Measurements from ENCODE around the gene ARID3C.

ARID3C gene

DNA sequence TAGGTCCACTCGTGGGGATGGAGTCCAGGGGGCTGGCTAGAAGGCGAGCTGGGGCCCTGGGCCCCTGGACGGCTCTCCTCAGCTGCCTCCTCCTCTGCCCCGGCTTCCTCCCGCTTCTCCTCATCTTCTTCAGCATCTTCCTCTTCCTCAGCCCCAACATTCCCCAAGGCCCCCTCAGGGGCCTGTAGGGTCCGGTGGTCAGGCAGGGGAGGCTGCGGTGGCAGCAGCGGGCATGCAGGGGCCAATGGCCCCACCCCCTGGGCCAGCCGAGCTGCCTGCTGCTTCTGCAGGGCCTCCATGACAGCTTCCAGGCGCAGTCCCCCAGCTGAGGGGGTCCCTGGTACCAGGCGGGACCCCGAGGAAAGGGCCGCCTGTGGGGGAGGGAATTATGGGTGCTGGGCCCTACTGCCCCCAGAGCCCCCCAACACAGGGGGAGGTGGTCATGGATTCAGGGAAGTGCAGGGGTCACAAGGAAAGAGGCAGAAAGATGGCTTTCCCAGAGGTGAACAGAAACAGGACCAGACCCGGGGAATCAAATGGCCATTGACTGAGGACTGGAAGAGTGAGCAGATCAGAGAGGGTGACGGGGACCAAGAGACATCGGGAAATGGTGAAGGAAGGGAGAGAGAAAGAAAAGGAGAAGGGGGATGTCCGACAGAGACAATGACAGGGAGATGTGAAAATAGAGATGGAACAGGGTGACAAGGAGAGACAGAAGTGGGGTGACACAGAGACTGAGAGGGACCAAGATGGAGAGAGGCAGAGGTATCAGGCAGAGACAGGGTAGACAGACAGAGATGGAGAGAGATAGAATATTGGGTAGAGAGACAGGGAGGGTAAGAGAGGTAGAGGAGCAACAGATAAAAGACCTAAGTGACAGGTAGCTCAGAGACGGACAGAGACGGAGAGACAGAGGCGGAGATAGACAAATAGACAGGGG is 880 bp downstream of the ARID3C start:
- DNase-seq, result no peak

- DNase-seq, result no peak
Observed at GRCh38 chr9:34625186-34625486, 3.7 kb downstream of the ARID3C start.

DNA sequence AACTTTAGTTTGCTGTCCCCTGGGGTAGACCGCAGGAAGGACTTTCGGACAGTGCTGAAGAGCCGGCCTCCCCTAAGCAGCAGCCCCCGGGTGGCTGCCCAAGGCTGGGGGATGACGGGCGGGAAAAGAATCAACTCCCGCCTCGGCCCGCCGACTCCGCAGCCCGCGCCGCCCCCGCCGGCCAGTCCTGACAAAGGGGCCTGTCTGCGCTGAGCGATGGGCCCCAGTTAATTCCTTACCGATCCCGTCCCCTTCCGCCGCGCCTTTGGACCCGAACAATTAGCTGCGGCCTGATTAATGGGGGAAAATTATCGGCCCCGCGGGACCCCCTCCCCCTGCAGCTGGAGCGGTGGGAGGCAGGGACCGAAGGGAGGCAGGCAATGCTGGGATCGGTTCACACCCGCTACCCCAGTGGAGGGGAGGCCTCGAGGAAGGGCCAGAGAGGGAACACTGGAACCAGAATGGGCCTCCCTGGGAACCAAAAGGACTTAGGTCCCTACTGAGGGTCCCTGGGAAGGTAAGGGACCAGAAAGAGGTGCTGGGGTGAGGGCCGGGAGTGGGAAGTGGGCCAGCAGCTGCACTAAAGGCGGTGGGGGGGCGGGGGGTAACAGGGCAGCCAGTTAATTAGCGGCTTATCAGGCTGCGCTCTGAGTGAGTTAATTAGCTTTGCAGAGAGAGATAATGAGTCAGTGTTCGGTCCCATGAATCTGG is 4.2 kb downstream of the ARID3C start:
- DNase-seq, result no peak

- no peak for DNase-seq
Observed at GRCh38 chr9:34623374-34624235, 5.3 kb downstream of the ARID3C start.

DNA sequence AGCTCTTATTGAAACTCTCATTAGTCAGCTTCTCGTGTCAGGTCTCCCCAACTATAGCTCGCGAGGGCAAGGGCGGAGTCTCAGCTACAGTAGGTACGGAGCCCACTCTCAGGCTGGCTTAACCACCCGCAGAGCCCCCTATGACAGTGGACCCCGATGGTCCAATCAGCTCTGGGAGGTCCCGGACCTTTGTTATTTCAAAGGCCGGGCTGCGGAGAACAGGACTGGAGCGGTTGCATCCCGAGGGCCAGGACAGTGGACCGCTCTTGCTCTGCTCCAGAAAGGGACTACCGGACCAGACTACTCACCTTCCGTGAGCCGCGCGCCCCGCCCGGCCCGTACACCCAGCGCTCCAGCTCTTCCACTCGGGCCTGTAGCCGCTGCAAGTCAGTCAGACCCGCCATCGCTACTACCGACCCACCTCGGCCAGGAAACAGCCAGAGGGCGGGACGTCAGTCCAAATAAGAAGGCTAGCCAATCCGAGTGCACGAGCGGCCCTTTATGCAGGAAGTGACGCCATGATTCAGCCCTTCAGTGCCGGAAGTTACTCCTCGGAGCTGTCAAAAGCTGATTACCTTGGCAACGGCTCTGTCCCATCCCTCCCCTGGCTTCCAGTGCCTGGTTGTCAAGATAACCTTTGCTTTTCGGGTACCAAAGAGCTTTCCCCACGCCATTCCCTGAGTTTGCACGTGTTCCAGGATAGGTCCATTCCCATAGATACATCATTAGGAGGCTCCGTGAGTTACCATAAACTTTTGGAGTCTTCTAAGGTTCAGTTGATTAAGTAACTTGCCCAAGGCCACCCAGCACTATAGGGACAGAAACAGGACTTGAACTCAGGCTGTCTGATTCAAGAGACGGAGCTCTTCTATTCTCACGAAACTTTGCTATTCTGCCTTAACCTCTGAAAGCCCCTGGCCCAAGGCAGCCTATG is 8.5 kb downstream of the ARID3C start, which contains the start of gene DCTN3:
DCTN3 (minus strand) TSS at position 435 of the 934 bp plus-strand sequence; CDS start at position 404, 31 bp downstream.
- DNase-seq, result peak; percentile 89

DNA sequence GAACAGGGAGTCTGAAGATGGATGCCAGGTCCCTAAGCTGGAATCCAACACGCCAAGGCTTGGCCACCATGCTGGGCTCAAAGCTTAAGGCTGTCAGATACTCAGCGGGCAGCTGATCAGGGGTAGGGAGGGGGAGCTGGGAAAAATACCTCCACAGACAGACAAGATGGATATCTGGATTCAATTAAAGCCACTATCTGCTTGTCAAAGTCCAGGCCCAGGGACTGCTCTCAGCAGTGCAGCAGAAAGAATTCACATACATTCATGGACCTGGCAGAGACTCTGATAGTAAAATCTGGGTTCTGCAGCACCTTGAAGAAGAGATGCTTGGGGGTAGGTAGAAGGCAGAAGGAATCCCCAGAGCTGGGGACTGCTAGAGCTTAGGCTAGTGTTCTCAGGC is 13.7 kb downstream of the ARID3C start:
- DNase-seq, result no peak

- DNase-seq, result peak; percentile 40
Observed at GRCh38 chr9:34612788-34613390, 16.0 kb downstream of the ARID3C start.

GRCh38 chr9:34611811-34612787 is 16.8 kb downstream of the ARID3C start, which contains the start of gene RPP25L:
Gene RPP25L (minus strand): TSS chr9:34612097. CDS start chr9:34611296, 801 bp downstream.
- peak; percentile 45 for DNase-seq

GRCh38 chr9:34611251-34611810 is 17.5 kb downstream of the ARID3C start:
- no peak for DNase-seq

- no peak for DNase-seq
Observed at GRCh38 chr9:34610434-34611206, 18.2 kb downstream of the ARID3C start.

DNA sequence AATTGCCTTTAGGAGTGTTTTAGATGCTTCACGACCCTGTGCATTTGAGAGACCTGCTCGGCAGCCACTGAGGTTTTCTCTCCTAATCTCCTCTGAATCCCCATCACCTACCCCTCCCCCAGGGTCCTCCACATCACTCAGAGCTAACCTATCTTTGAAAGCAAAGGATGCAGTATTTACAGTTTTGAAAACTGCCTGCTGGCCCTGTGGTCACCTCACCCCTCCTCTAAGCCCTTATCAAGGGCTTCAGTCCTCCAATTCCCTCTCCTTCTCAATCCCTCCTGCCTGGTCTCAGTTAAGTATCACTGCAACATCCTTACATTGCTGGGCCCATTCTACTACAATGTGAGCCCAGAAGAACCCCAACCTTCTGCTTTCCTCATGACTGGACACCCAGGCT is 21.5 kb downstream of the ARID3C start:
- no peak for DNase-seq

DNA sequence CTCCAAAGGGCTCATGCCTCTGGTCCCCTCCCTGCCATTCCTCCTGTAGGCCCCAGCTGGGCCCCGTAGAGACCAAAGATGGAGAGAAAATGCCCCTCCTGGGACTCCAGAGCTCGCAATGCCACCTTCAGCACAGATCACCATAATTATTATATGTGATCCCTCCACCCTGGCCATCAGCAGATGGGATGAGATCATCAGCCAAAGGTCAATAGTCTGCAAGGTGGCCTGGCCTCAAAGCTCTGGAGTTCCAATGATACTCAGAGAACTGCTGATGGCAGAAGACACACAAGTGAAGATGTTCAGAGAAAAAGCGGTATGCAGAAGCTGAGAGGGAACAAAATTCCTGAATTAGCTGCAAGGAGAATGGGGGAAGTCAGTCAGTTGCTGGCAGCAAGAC is 22.0 kb downstream of the ARID3C start:
- DNase-seq, result no peak

DNA sequence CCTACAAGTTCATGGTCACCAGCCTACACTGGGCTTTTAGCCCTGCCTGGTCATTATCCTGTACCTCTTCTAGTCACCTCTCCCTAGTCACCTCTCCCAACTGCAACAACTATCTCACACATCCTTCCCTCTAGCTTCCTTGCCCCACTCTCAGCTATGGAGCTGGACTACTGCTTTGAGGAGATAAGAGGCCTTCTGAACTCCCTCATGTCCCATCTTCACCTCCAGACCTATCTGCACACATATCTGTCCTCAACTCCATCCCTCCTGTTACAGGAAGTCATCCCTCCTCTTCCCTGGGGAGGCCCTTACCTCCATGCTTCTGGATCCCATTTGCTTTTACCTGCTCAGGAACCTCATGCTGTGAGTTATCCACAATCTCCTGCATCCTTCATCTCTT is 22.7 kb downstream of the ARID3C start:
- DNase-seq, result no peak

- no peak for DNase-seq
Observed at GRCh38 chr9:34603610-34604231, 25.1 kb downstream of the ARID3C start.

DNA sequence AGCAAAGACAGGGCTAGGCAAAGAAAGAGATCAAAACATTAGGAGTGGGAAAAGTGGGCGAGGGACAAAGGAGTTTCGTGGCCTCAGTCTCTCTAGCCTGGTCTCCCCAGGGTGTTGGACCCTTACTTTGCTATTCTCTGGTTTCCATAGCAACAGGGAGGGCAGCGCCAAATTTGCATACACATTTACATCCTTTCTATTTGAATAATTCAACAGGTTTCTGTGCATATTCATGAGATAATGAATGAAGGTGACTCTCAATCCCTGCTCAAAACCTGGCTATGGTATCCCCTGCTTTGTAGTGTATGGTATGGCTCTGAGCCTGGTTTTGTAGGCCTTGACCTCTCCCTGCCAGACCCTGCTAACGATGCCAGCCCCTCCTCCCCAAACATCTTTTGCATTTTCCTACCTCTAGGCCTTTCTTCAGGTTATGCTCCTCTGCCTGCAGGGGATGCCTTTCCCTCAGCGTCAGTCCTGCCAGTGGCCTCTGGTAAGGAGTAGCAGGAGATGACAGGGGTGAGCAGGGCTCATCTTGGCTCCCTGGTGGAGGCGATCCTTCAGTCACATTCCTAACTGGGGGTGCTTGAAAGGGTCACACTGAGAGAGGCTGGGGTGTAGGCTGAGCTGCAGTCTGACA is 26.8 kb downstream of the ARID3C start:
- no peak for DNase-seq

DNA sequence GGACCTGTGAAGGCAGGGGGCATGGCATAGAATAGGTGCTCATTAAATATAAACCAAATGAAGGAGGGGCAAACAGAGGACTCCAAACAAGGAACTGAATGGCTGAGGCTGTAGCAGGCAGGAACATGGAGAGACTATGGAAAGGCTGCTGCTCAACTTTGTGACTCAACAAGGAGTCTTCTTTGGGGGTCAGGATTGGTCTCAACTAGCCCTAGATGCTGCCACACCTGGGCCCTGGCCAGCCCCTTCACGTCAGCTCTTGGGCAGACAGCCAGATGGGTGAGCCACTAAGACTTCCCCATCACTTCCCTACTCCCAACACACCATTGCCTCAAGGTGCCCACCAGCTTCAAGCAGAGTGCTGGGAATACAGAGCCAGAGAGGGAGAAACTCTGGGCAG is 28.0 kb downstream of the ARID3C start:
- no peak for DNase-seq

- DNase-seq, result no peak
Observed at GRCh38 chr9:34599546-34599945, 29.3 kb downstream of the ARID3C start.

DNA sequence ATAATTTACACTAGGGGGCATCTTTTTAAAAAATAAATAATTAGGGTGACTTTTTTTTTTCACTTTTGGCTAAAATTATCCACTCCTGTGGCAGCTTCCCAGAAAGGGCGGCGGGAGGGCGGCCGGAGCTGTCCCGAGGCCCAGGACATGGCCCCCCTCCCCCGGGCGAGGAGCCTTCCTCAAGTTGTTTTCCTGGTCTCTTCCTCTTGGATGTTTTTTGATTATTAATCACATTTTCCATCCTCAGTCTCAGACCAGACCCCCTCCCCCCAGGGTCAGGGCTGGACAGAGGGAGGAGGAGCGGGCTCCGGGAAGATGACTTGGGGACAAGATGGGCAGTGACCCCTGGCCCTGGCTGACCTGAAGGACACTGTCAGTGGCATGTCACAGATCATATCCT is 34.7 kb downstream of the ARID3C start:
- no peak for DNase-seq
